Measurements from ENCODE around the gene AGL. TPM values are rescaled to one million over a fixed set of nuclear protein-coding genes. Genes with fewer than 3 reads are reported as not detected.

The AGL gene
- total and polyA plus RNA-seq, 2 of the 8 experiments (the other 6 are each of a cell fraction or from before 2014, with no cell fraction given): 2.7 to 19.2 TPM

- no peak overlapping the region for H2AK5ac ChIP-seq (ENCODE audit: low read depth, low read length)
- no peak overlapping the region for H3K9ac ChIP-seq (replicated peaks in 1 of 4; ENCODE audit: extremely low read depth in 1 of 4, low read depth in 3 of 4, low read length in 3 of 4)
- no peak overlapping the region for H3K4me3 ChIP-seq (ENCODE audit: extremely low read depth in 1 of 4, insufficient read depth in 2 of 4, low read depth in 3 of 4, low read length in 4 of 4)
- no peak overlapping the region for H3K23ac ChIP-seq (ENCODE audit: insufficient read length)
- no peak overlapping the region for H4K8ac ChIP-seq (ENCODE audit: extremely low read depth, insufficient read depth, low read length)
- CTCF ChIA-PET (ENCODE audit: partially characterized antibody): interaction anchor here (1.0 kb wide), 1 partner anchor 30 kb away, joined by 3 read pairs; no protein-coding TSS in a partner anchor
- no peaks in the 10 kb centered on the region for H3K79me2 ChIP-seq (ENCODE audit: control insufficient read depth in 1 of 2, insufficient read depth in 2 of 2, low read length in 2 of 2)
- no peak overlapping the region for H3K18ac ChIP-seq (ENCODE audit: extremely low read depth, low read length)
- H3K56ac ChIP-seq (replicated peaks; ENCODE audit: insufficient read length, low read depth, low read length): no peak overlapping the region
- POLR2A ChIA-PET (ENCODE audit: partially characterized antibody): no interaction called here
- H3K4ac ChIP-seq (replicated peaks; ENCODE audit: insufficient read length, low read depth, low read length): no peak overlapping the region
- H2BK15ac ChIP-seq (ENCODE audit: low read length): no peak overlapping the region
- H3K14ac ChIP-seq (ENCODE audit: insufficient read length): no peak overlapping the region
- H4K5ac ChIP-seq (ENCODE audit: insufficient read length, low read depth, low read length): no peak overlapping the region
- H2BK5ac ChIP-seq (ENCODE audit: low read depth, low read length): no peak overlapping the region
- H3K36me3 ChIP-seq (ENCODE audit: control insufficient read depth in 2 of 4, insufficient read depth in 4 of 4, low read length in 3 of 4): no peaks in the 10 kb centered on the region
- no peaks in the 10 kb centered on the region for H3K79me1 ChIP-seq (ENCODE audit: low read depth, low read length)
- no peak overlapping the region for H3K27ac ChIP-seq (ENCODE audit: low read depth, low read length)
- no peak for DNase-seq (ENCODE audit: low read depth in 1 of 2, low spot score in 2 of 2)
- H2AFZ ChIP-seq (ENCODE audit: low read length): no peak overlapping the region; the same call in 1 of the 2 replicates
- 81% methylated on average over 8 of the region's 8 CpGs; no CpG with 5 or more reads in 1 of the 2 experiments for WGBS, 2 experiments (ENCODE audit: extremely low coverage in 1 of 2, insufficient coverage in 1 of 2, insufficient read length in 1 of 2, insufficient replicate concordance in 2 of 2, low coverage in 1 of 2, low lambda C conversion rate in 2 of 2, missing lambda C conversion rate in 1 of 2)
- no peak overlapping the region for H2BK20ac ChIP-seq (ENCODE audit: low read length)
- no peak for FAIRE-seq
- no peak overlapping the region for H2BK120ac ChIP-seq (replicated peaks; ENCODE audit: low read depth, low read length)
- no peaks in the 10 kb centered on the region for H4K20me1 ChIP-seq (replicated peaks in 1 of 2; ENCODE audit: control insufficient read depth in 1 of 2, insufficient read depth in 2 of 2, low read length in 2 of 2)
- H4K91ac ChIP-seq (replicated peaks; ENCODE audit: insufficient read length, low read length): no peak overlapping the region
- H3K4me2 ChIP-seq (ENCODE audit: insufficient read depth in 1 of 2, low read depth in 2 of 2, low read length in 2 of 2): no peak overlapping the region
- peaks cover 0 to 2% (median 0%) of the 10 kb centered on the region in 4 experiments; a peak in 1 of 7 replicates for H3K4me1 ChIP-seq (replicated peaks in 1 of 4; ENCODE audit: control insufficient read depth in 3 of 4, insufficient read depth in 4 of 4, low read length in 3 of 4)
- no peaks in the 10 kb centered on the region for H3K9me3 ChIP-seq (ENCODE audit: insufficient read depth in 2 of 2, low read depth in 1 of 2, low read length in 1 of 2)
- H3K23me2 ChIP-seq (ENCODE audit: low read depth, low read length): no peaks in the 10 kb centered on the region
- H3K27me3 ChIP-seq (replicated peaks in 1 of 4; ENCODE audit: control insufficient read depth in 3 of 4, extremely low read depth in 1 of 4, insufficient read depth in 3 of 4, low read length in 3 of 4): no peaks in the 10 kb centered on the region
- H2BK12ac ChIP-seq (ENCODE audit: low read depth, low read length): no peak overlapping the region
- TF ChIP-seq CTCF (IDR thresholded peaks at IDR 0.05; ENCODE audit: control extremely low read depth in 1 of 3, insufficient read depth in 1 of 3, low read depth in 1 of 3, low read length in 3 of 3): no peak
- TF ChIP-seq PHF8 (conservative IDR thresholded peaks at IDR 0.05; ENCODE audit: low read depth, low read length): no peak
- TF ChIP-seq POLR2A (IDR thresholded peaks at IDR 0.05; ENCODE audit: control extremely low read depth in 1 of 2, low read depth in 2 of 2, low read length in 2 of 2): no peak
- no peak for TF ChIP-seq SAP30 (IDR thresholded peaks at IDR 0.05; ENCODE audit: insufficient read depth, insufficient replicate concordance, low read length)
- TF ChIP-seq MAX (IDR thresholded peaks at IDR 0.05): no peak
- TF ChIP-seq SP2 (IDR thresholded peaks at IDR 0.05; ENCODE audit: low read length): no peak
- TF ChIP-seq MAFK (IDR thresholded peaks at IDR 0.05; ENCODE audit: low read depth, low read length): no peak
- TF ChIP-seq CHD1 (IDR thresholded peaks at IDR 0.05; ENCODE audit: low read depth, low read length): no peak
- no peak for TF ChIP-seq POU5F1 (IDR thresholded peaks at IDR 0.05; ENCODE audit: low read depth, low read length)
- no peak for TF ChIP-seq SIN3A (conservative IDR thresholded peaks at IDR 0.05 in 1 of 2, IDR thresholded peaks at IDR 0.05 in 1 of 2; ENCODE audit: low read depth in 1 of 2, low read length in 2 of 2)
- TF ChIP-seq NRF1 (IDR thresholded peaks at IDR 0.05; ENCODE audit: low read depth, low read length): no peak
- TF ChIP-seq RBBP5 (IDR thresholded peaks at IDR 0.05; ENCODE audit: borderline replicate concordance, low read depth, low read length): no peak
Measured at GRCh38 chr1:99816656-99817055, 33.5 kb upstream of the AGL start.
